Fibroblast of lung (primary cell): Measurements from ENCODE around the gene CATSPERD.

ENCODE experiments used
- EZH2 ChIP-seq: IDR thresholded peaks from 2 replicates; pipeline ENCODE4 v1.5.1; 2012; ENCODE audit warnings: low read length, control low read depth, mild to moderate bottlenecking; ENCODE audit errors: missing control alignments
- TF ChIP-seq, protein P1 (sequence below), 2 donors: IDR thresholded peaks in 1 of 2; conservative IDR thresholded peaks in 1 of 2; 1 replicate in 1 of 2; 2 replicates in 1 of 2; pipeline ENCODE4 v1.5.1; 2011 to 2012; ENCODE audit warnings: low read length in 2 of 2, control low read depth in 1 of 2, inconsistent platforms in 1 of 2, low read depth in 1 of 2, mild to moderate bottlenecking in 1 of 2

DNA sequence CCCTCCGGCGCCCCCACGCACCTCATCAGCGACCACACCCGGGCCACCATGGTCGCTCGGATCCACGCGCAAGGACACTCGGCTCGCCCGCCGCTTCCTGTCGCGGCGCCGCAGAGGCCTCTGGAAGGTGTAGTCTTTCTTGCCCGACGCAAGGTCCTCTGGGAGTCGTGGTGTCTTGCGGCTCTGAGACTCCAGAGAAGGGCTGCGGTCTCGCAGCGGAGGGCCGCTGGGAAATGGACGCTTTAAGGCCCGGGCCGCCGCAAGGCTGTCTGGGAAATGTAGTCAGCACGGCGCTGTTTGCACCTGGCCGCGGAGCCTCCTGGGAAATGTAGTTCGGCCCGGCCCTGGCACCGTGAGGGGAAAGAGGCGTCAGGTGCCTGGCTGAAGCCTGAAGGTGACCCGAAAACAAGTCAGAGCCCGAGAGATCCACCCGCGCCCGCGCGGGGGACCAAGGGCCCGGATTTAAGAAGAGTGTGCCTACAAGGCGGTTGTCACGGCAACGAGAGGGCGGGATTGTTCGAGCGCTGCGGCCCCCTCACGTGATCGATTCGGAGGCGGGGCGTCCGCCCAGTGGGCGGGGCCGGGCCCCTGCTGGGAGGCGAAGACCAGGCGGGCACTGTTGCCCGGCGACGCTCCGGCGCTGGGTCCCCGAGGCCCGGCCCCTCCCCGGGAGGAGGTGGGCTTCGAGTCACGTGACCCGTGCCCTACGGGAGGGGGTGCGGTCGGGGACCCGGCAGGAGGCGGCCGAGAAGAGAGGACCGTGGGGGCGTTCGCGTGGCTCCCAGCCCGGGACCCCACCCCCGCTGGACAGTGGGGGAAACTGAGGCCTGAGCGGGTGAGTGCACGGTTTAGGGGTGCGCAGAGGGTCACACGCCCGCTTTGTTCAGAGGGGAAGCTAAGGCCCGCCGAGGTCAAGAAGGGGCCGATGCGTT lies 39.7 kb upstream of the CATSPERD start, which contains the start of the genes HSD11B1L and MICOS13:
- TF ChIP-seq, protein P1, sequence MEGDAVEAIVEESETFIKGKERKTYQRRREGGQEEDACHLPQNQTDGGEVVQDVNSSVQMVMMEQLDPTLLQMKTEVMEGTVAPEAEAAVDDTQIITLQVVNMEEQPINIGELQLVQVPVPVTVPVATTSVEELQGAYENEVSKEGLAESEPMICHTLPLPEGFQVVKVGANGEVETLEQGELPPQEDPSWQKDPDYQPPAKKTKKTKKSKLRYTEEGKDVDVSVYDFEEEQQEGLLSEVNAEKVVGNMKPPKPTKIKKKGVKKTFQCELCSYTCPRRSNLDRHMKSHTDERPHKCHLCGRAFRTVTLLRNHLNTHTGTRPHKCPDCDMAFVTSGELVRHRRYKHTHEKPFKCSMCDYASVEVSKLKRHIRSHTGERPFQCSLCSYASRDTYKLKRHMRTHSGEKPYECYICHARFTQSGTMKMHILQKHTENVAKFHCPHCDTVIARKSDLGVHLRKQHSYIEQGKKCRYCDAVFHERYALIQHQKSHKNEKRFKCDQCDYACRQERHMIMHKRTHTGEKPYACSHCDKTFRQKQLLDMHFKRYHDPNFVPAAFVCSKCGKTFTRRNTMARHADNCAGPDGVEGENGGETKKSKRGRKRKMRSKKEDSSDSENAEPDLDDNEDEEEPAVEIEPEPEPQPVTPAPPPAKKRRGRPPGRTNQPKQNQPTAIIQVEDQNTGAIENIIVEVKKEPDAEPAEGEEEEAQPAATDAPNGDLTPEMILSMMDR (conservative IDR thresholded peaks at IDR 0.05 in 1 of 2, IDR thresholded peaks at IDR 0.05 in 1 of 2; ENCODE audit: low read depth in 1 of 2, low read length in 2 of 2), result no peak
- TF ChIP-seq EZH2, result no peak
